Adrenal gland (tissue), 5 donors: ENCODE results near the gene OR14A16.

Experiments
- CTCF ChIP-seq, 6 experiments: fragments of 450-650 bp in 4 of 6; fragments of 200-600 bp in 2 of 6; sonication (generic) in 1 of 6; IDR thresholded peaks; 1 replicate in 5 of 6; 2 replicates in 1 of 6; pipeline versions ENCODE4 v1.5.1 to v1.8.0; 2016 to 2021; ENCODE audit warnings: antibody characterized with exemption in 6 of 6, mild to moderate bottlenecking in 2 of 6, moderate library complexity in 1 of 6
- POLR2A ChIP-seq, 2 donors: fragments of 450-650 bp; IDR thresholded peaks; one replicate each; pipeline ENCODE4 v1.6.1; 2017; ENCODE audit warnings: antibody characterized with exemption in 2 of 2, mild to moderate bottlenecking in 2 of 2, moderate library complexity in 1 of 2
- donor health status: DM: no; HTN: no; CAD: no.

- TF ChIP-seq POLR2A (IDR thresholded peaks at IDR 0.05) (no peak), CTCF (IDR thresholded peaks at IDR 0.05) (no peak)
Observed at GRCh38 chr1:247769603-247770002, 54.3 kb downstream of the OR14A16 start.
